H4 (cell line): ENCODE results near the gene TRAFD1. TPM values are rescaled to one million over a fixed set of nuclear protein-coding genes. Genes with fewer than 3 reads are reported as not detected.

Experiments
- DNase-seq: peaks from one replicate; pipeline ENCODE4 v3.0.0-alpha.2; 2015; ENCODE audit warnings: low spot score
- total RNA-seq: library from RNA; depleted of rRNA; stranded (reverse); fragments of >200 nt; shearing (Covaris generic); gene quantifications from 2 replicates; pipeline ENCODE4 v1.2.3, GENCODE V29; 2014

TRAFD1 gene
- total RNA-seq, 1 experiment from 2014 or later, result 34.7 TPM

GRCh38 chr12:112115259-112116045 is 9.9 kb upstream of the TRAFD1 start:
- no peak for DNase-seq

GRCh38 chr12:112116232-112117060 is 8.9 kb upstream of the TRAFD1 start:
- DNase-seq, result peak; percentile 30

- no peak for DNase-seq
Observed at GRCh38 chr12:112117685-112118084, 7.7 kb upstream of the TRAFD1 start.

- DNase-seq, result peak; percentile 94
Observed at GRCh38 chr12:112121780-112122565, 3.4 kb upstream of the TRAFD1 start.

GRCh38 chr12:112122823-112123690 is 2.3 kb upstream of the TRAFD1 start:
- DNase-seq, result peak; percentile 95

- DNase-seq, result no peak
Observed at GRCh38 chr12:112124918-112125249, 476 bp upstream of the TRAFD1 start.

- no peak for DNase-seq
Observed at GRCh38 chr12:112126000-112126438, 659 bp downstream of the TRAFD1 start.

- DNase-seq, result no peak
Observed at GRCh38 chr12:112126911-112127310, 1.6 kb downstream of the TRAFD1 start.

- DNase-seq, result peak; percentile 30
Observed at GRCh38 chr12:112130441-112130998, 5.2 kb downstream of the TRAFD1 start.

GRCh38 chr12:112131686-112132085 is 6.3 kb downstream of the TRAFD1 start:
- DNase-seq, result no peak

GRCh38 chr12:112133418-112133817 is 8.1 kb downstream of the TRAFD1 start:
- no peak for DNase-seq

- no peak for DNase-seq
Observed at GRCh38 chr12:112134731-112135130, 9.4 kb downstream of the TRAFD1 start.

GRCh38 chr12:112140728-112141127 is 15.4 kb downstream of the TRAFD1 start:
- no peak for DNase-seq

GRCh38 chr12:112146123-112146522 is 20.8 kb downstream of the TRAFD1 start:
- DNase-seq, result no peak

- peak; percentile 5 for DNase-seq
Observed at GRCh38 chr12:112148031-112148513, 22.7 kb downstream of the TRAFD1 start.

GRCh38 chr12:112149596-112149995 is 24.2 kb downstream of the TRAFD1 start:
- DNase-seq, result no peak

GRCh38 chr12:112151766-112152541 is 26.6 kb downstream of the TRAFD1 start:
- DNase-seq, result peak; percentile 2

- DNase-seq, result no peak
Observed at GRCh38 chr12:112153181-112153892, 28.0 kb downstream of the TRAFD1 start.

GRCh38 chr12:112153893-112154219 is 28.5 kb downstream of the TRAFD1 start:
- DNase-seq, result no peak
